Esophagus muscularis mucosa (tissue), 4 donors: ENCODE measurements around the gene WASF3. TPM values are rescaled to one million over a fixed set of nuclear protein-coding genes. Genes with fewer than 3 reads are reported as not detected.

Source experiments
- DNase-seq: peaks from one replicate; pipeline ENCODE4 v3.0.0-alpha.2; 2017; ENCODE audit errors: extremely low spot score
- H3K27ac ChIP-seq, 4 donors: fragments of 200-600 bp; sonication (generic); replicated peaks in 1 of 4; 1 replicate in 3 of 4; 2 replicates in 1 of 4; pipeline ENCODE4 v1.5.1; 2016 to 2019; ENCODE audit warnings: mild to moderate bottlenecking in 1 of 4
- H3K27me3 ChIP-seq, 4 donors: fragments of 200-600 bp; sonication (generic); one replicate each; pipeline versions ENCODE4 v1.5.1 to v1.6.0; 2016 to 2019
- H3K36me3 ChIP-seq, 4 donors: fragments of 200-600 bp; sonication (generic); one replicate each; pipeline ENCODE4 v1.5.1; 2016 to 2019
- H3K4me1 ChIP-seq, 4 donors: fragments of 200-600 bp; sonication (generic); one replicate each; pipeline ENCODE4 v1.5.1; 2016 to 2019
- H3K4me3 ChIP-seq, 4 donors: fragments of 200-600 bp; sonication (generic); 1 replicate in 2 of 4; 2 replicates in 2 of 4; pipeline ENCODE4 v1.5.1; 2016 to 2019; ENCODE audit warnings: mild to moderate bottlenecking in 4 of 4, moderate library complexity in 1 of 4
- H3K9me3 ChIP-seq, 4 donors: fragments of 200-600 bp; sonication (generic); 1 replicate in 3 of 4; 2 replicates in 1 of 4; pipeline ENCODE4 v1.5.1; 2016 to 2019
- EP300 ChIP-seq: sonication (generic); formaldehyde crosslinking; IDR thresholded peaks from one replicate; pipeline ENCODE4 v1.6.1; 2017; ENCODE audit warnings: antibody characterized with exemption
- POLR2A ChIP-seq: fragments of 450-650 bp; IDR thresholded peaks from one replicate; pipeline ENCODE4 v1.6.1; 2017; ENCODE audit warnings: antibody characterized with exemption, moderate library complexity, mild to moderate bottlenecking, low read depth
- POLR2AphosphoS5 ChIP-seq, 2 donors: sonication (generic); formaldehyde crosslinking; IDR thresholded peaks; one replicate each; pipeline ENCODE4 v1.6.1; 2017; ENCODE audit warnings: antibody characterized with exemption in 2 of 2
- WGBS: methylation state at CpG from one replicate; pipeline ENCODE4 v1.1.5; 2018; 5-methylcytosine and 5-hydroxymethylcytosine counted together
- intact Hi-C: fragments of 100-400 bp; cut with DNase I; formaldehyde crosslinking; loops from one replicate; pipeline ENCODE4 v1.15.1; 2023
- total RNA-seq, 4 donors: library from RNA; depleted of rRNA; stranded (reverse); fragments of >200 nt; gene quantifications; one replicate each; pipeline versions ENCODE4 v1.1.0 to v1.2.1, GENCODE V29; 2016
- TF ChIP-seq, protein P1 (sequence below), 3 experiments: fragments of 200-600 bp in 2 of 3; fragments of 450-650 bp in 1 of 3; sonication (generic) in 2 of 3; IDR thresholded peaks; one replicate each; pipeline ENCODE4 v1.5.1; 2017 to 2019; ENCODE audit warnings: antibody characterized with exemption in 3 of 3, mild to moderate bottlenecking in 2 of 3, moderate library complexity in 1 of 3

WASF3 gene
- total RNA-seq, 4 donors from 2014 or later, result 16.6 to 19.9 (median 18.4) TPM

DNA sequence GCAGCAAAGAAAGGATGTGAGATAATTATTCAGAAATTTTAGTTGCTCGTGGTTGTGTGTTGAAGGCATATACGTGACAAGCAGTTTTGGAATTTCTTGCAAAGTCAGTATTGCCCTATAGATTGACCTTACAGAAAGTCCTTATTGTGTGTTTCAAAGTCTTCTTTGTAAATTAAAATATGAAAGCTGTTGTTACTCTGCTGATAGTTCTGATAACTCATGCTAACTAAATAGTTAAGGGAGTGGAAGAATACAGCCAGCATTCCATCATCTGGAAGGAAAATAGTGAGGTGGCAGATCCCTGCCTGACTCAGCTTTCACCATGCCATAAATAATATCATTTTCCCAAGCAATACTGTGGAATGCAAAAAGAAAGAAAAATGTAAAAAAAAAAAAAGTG is 27.2 kb downstream of the WASF3 start:
- Histone ChIP-seq H3K4me1 (peaks cover 2 to 10% (median 6%) of the 10 kb centered on the region in 4 donors), H3K36me3 (no peaks in the 10 kb centered on the region), H3K9me3 (no peaks in the 10 kb centered on the region), H3K27me3 (no peaks in the 10 kb centered on the region), H3K4me3 (no peak overlapping the region), H3K27ac (no peak overlapping the region)
- WGBS, result 86% methylated on average over 2 of the region's 2 CpGs
- intact Hi-C loops, result no loop called here
- TF ChIP-seq POLR2AphosphoS5 (IDR thresholded peaks at IDR 0.05), result no peak
- TF ChIP-seq EP300, result no peak
- TF ChIP-seq, protein P1, sequence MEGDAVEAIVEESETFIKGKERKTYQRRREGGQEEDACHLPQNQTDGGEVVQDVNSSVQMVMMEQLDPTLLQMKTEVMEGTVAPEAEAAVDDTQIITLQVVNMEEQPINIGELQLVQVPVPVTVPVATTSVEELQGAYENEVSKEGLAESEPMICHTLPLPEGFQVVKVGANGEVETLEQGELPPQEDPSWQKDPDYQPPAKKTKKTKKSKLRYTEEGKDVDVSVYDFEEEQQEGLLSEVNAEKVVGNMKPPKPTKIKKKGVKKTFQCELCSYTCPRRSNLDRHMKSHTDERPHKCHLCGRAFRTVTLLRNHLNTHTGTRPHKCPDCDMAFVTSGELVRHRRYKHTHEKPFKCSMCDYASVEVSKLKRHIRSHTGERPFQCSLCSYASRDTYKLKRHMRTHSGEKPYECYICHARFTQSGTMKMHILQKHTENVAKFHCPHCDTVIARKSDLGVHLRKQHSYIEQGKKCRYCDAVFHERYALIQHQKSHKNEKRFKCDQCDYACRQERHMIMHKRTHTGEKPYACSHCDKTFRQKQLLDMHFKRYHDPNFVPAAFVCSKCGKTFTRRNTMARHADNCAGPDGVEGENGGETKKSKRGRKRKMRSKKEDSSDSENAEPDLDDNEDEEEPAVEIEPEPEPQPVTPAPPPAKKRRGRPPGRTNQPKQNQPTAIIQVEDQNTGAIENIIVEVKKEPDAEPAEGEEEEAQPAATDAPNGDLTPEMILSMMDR (IDR thresholded peaks at IDR 0.05), result no peak
- TF ChIP-seq POLR2A, result no peak
- no peak for DNase-seq

DNA sequence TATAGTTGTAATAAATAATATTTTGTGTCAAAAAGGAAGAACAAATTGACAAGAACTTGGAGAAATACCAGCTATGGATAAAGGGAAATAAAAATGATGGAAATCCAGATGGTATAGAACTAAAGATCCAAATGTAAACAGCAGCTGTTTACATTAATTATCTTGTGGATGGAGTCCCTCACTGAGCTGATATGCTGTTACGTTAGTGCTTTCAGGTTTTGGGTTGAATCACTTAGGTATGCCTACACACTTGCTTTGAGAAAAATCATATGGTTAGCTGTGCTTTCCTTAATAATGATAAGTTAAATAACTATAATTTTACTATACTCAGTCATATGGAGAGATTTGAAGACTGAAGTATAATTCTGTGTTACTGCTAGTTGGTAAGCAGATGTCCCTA is 27.7 kb downstream of the WASF3 start:
- intact Hi-C loops, result no loop called here
- H3K9me3 ChIP-seq, result no peaks in the 10 kb centered on the region
- no peak for DNase-seq
- H3K4me1 ChIP-seq, result peaks cover 2 to 10% (median 7%) of the 10 kb centered on the region in 4 donors
- 81% methylated on average over 1 of the region's 1 CpG for WGBS
- no peaks in the 10 kb centered on the region for H3K27me3 ChIP-seq
- H3K36me3 ChIP-seq, result no peaks in the 10 kb centered on the region
- no peak overlapping the region for H3K27ac ChIP-seq
- H3K4me3 ChIP-seq, result no peak overlapping the region
- TF ChIP-seq POLR2AphosphoS5 (IDR thresholded peaks at IDR 0.05), result no peak
- no peak for TF ChIP-seq EP300
- TF ChIP-seq, protein P1 (IDR thresholded peaks at IDR 0.05), result no peak
- TF ChIP-seq POLR2A, result no peak

DNA sequence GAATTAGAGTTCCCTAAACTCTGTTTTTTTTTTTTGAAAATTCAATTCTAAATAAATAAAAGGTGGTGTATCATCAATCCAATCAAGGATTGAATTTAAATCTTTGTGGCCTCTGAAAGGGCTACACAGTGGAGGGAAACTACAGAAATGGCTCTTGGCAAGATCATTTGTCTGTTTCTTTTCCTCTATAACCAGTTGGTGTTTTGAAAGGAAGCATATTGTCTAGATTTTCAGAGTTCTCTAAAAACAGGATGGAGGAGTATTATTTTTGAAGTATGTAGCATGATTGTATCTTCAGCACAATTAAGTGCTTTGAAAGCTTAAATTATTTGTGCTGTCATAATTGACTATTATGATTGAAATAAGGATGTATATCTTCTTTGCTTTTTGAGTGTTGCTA is 29.8 kb downstream of the WASF3 start:
- no peak overlapping the region for H3K4me3 ChIP-seq
- no peak for DNase-seq
- H3K27me3 ChIP-seq, result no peaks in the 10 kb centered on the region
- H3K9me3 ChIP-seq, result no peaks in the 10 kb centered on the region
- intact Hi-C loops, result no loop called here
- H3K36me3 ChIP-seq, result no peaks in the 10 kb centered on the region
- peaks cover 2 to 10% (median 7%) of the 10 kb centered on the region in 4 donors for H3K4me1 ChIP-seq
- no peak overlapping the region for H3K27ac ChIP-seq
- TF ChIP-seq EP300 (no peak), POLR2AphosphoS5 (IDR thresholded peaks at IDR 0.05) (no peak), POLR2A (no peak)
- TF ChIP-seq, protein P1 (IDR thresholded peaks at IDR 0.05), result no peak

DNA sequence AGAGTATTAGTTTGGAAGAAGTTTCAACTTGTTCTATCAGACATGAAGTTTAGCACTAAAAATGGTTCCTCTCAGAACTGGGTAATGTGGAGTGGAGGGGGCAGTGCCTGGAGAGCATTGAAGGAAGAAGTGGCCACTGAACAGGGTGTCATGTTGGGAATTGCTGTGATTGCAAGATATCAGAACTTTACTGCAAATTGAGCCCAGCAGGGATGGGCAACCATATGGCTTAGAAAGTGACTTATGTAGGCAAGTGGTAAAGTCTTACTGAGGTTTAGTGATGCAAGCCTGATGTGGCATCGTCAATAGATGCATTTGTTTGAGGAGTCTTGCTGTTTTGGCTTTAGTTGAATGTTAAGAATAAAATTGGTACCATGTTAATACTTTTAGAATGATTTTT is 31.7 kb downstream of the WASF3 start:
- Histone ChIP-seq H3K4me3 (no peak overlapping the region), H3K4me1 (peaks cover 2 to 10% (median 7%) of the 10 kb centered on the region in 4 donors), H3K27ac (no peak overlapping the region), H3K9me3 (no peaks in the 10 kb centered on the region), H3K36me3 (no peaks in the 10 kb centered on the region), H3K27me3 (no peaks in the 10 kb centered on the region)
- 100% methylated on average over 1 of the region's 1 CpG for WGBS
- intact Hi-C loops, result no loop called here
- DNase-seq, result no peak
- TF ChIP-seq POLR2A (no peak), EP300 (no peak), POLR2AphosphoS5 (IDR thresholded peaks at IDR 0.05) (no peak)
- TF ChIP-seq, protein P1 (IDR thresholded peaks at IDR 0.05), result no peak

DNA sequence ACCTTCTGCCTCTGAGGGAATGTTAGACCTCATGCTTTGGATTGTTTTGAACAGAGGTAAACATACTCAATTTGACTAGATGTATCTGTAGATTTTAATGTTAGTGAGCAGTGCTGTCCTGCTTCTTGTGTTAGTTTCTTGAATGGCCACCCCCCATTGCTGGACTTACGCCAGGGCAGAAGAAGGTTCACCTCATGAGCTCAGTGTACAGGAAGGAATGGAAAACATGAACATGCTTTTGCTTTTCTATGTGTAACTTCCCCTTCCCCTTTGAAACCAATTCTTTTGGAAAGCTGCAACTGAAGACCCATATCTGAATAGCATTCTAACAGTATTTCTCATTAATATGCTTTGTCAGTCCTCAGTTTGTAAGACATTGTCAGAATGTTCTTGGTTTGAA is 32.3 kb downstream of the WASF3 start:
- peaks cover 2 to 8% (median 4%) of the 10 kb centered on the region in 4 donors for H3K4me1 ChIP-seq
- H3K36me3 ChIP-seq, result no peaks in the 10 kb centered on the region
- no peaks in the 10 kb centered on the region for H3K9me3 ChIP-seq
- intact Hi-C loops, result no loop called here
- DNase-seq, result no peak
- WGBS, result 9% methylated on average over 1 of the region's 1 CpG
- no peak overlapping the region for H3K4me3 ChIP-seq
- TF ChIP-seq EP300 (no peak), POLR2AphosphoS5 (IDR thresholded peaks at IDR 0.05) (no peak), POLR2A (no peak)
- TF ChIP-seq, protein P1 (IDR thresholded peaks at IDR 0.05), result no peak
- no peaks in the 10 kb centered on the region for H3K27me3 ChIP-seq
- no peak overlapping the region for H3K27ac ChIP-seq
